ENCODE measurements around the gene KLHL25.

Gene KLHL25

DNA sequence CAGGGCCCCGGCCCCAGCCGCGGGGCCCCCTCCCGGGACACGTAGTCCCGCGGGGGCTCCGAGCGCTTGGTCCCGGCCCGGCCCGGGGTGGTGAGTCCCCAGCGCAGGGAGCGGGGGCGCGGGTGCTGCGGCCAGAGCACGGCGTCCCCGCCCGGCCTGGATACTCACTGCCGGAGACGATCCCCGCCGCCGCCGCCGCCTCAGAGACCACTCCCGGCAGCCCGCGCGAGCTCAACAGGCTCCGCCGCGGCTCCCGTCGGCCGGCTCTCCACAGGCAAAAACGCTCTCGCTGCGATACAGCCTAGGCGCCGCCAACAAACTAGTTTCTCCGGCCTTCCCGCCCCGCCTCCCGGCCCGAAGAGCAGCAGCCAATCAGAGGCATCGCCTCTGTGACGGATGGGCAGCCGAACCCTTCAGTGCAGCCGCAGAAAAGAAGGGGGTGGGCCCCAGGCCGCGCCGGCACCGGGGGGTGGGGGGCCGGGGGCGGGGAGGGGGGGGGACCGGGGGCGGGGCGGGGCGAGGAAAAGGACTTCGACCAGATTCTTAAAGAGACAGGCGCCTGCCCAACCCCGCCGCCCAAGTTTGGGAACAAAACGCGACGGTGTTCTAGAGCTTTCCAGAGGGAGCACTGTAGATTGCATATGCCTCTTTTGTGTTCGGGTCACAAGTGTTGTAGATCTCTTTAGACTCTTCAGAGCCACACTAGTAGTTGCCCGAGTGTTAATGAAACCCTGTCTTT is at the start of gene KLHL25:
KLHL25 (minus strand) TSS at position 328 of the 739 bp plus-strand sequence. CDS start 25,115 bp downstream, outside the sequence.
- TF ChIP-seq, protein P1, sequence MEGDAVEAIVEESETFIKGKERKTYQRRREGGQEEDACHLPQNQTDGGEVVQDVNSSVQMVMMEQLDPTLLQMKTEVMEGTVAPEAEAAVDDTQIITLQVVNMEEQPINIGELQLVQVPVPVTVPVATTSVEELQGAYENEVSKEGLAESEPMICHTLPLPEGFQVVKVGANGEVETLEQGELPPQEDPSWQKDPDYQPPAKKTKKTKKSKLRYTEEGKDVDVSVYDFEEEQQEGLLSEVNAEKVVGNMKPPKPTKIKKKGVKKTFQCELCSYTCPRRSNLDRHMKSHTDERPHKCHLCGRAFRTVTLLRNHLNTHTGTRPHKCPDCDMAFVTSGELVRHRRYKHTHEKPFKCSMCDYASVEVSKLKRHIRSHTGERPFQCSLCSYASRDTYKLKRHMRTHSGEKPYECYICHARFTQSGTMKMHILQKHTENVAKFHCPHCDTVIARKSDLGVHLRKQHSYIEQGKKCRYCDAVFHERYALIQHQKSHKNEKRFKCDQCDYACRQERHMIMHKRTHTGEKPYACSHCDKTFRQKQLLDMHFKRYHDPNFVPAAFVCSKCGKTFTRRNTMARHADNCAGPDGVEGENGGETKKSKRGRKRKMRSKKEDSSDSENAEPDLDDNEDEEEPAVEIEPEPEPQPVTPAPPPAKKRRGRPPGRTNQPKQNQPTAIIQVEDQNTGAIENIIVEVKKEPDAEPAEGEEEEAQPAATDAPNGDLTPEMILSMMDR (IDR thresholded peaks at IDR 0.05) = no peak

GRCh38 chr15:85840802-85841152 is 46.1 kb upstream of the KLHL25 start:
- TF ChIP-seq, protein P1 (IDR thresholded peaks at IDR 0.05) = peak; percentile 7

DNA sequence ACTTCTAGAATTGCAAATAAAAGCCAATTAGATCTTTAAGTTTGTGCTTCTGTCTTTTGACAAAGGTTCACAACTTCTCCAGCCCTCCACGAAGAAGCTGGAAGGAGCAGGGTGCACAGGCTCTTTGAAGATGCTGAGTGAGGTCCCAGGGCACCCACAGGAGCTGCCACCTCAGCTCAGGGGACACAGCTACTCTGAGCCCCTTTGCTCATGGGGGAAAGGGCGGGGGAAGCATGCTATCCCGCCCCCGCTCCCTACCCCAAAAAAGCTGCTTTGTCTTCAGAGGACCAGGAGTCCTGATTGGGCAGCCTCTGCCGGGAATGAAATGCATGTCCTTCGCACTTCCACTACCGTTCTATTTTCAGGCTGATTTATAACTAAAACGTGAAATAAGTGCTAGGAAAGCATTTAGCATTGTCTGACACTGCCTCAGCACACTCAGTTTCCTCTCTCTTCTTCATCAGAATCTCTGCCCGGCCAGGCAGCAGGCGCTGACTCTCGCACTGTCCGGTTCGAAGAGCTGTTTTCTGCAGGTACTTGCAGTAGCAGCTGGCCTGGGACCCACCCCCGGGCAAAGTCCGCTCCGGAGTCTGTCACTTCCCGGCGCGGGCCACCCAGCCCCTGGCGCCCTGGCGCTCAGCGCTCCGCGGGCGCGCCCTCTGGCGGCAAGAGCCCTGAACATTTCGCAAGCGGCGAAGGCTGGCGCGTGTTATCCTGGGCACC is 45.5 kb upstream of the KLHL25 start:
- TF ChIP-seq, protein P1 (IDR thresholded peaks at IDR 0.05) = peak; percentile 92

GRCh38 chr15:85839643-85840042 is 44.9 kb upstream of the KLHL25 start:
- TF ChIP-seq, protein P1 (IDR thresholded peaks at IDR 0.05) = no peak

- TF ChIP-seq, protein P1 (IDR thresholded peaks at IDR 0.05) = no peak
Observed at GRCh38 chr15:85838655-85839054, 43.9 kb upstream of the KLHL25 start.

- TF ChIP-seq, protein P1 (IDR thresholded peaks at IDR 0.05) = no peak
Observed at GRCh38 chr15:85837881-85838280, 43.2 kb upstream of the KLHL25 start.

DNA sequence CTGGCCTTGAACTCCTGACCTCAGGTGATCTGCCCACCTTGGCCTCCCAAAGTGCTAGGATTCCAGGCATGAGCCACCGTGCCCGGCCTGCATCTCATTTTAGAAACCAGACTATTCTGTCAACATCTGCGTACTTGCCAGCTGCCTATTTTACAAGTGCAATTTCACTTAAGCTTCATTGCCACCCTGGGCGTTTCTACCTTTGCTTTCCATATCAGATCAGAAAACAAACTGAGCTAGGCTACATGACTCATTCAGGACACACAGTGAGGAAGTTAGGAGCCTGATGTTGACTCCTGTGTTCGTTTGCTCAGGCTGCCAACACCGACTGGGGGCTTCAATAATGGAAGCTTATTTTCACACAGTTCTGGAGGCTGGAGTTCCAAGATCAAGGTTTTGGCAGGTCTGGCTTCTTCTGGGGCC is 42.3 kb upstream of the KLHL25 start:
- TF ChIP-seq, protein P1 (IDR thresholded peaks at IDR 0.05) = no peak

Data from LNCAP (cell line).